Panc1 (cell line): ENCODE measurements around the gene TP63. TPM values are rescaled to one million over a fixed set of nuclear protein-coding genes. Genes with fewer than 3 reads are reported as not detected.

Source experiments
- ATAC-seq: fragments of 200-7000 bp; cut with Tn5 transposase; 2 replicates; pipeline ENCODE4 v1.9.1; 2020; ENCODE audit warnings: mild to moderate bottlenecking, moderate library complexity
- BruUV-seq: library from RNA; stranded (reverse); fragments of 400-500 nt; replicated peaks from 2 replicates; lab custom pipeline; 2021; lab: Mats Ljungman, UMichigan
- CTCF ChIA-PET: fragments of 300-600 bp; sonication (Branson Sonifier 250); formaldehyde crosslinking; loops from one replicate; lab custom pipeline; 2022; ENCODE audit warnings: antibody characterized with exemption; lab: Charles Lee
- POLR2A ChIA-PET: fragments of 300-600 bp; sonication (Branson Sonifier 250); formaldehyde crosslinking; loops from one replicate; lab custom pipeline; 2022; ENCODE audit warnings: antibody characterized with exemption; lab: Charles Lee
- DNase-seq: peaks from one replicate; pipeline ENCODE4 v3.0.0-alpha.2; 2010; ENCODE audit warnings: low read depth, low spot score
- H3K27ac ChIP-seq: 2 replicates; pipeline ENCODE4 v1.5.1; 2011; ENCODE audit warnings: mild to moderate bottlenecking, low read length, inconsistent platforms
- H3K27me3 ChIP-seq: fragments of 200-500 bp; sonication (Bioruptor generic); 2 replicates; pipeline ENCODE4 v1.6.0; 2014; ENCODE audit warnings: low read length, inconsistent platforms; ENCODE audit not compliant: control insufficient read depth, insufficient read depth
- H3K36me3 ChIP-seq: fragments of 200-500 bp; sonication (Bioruptor generic); 2 replicates; pipeline ENCODE4 v1.5.1; 2014; ENCODE audit warnings: inconsistent platforms, mild to moderate bottlenecking, low read length, moderate library complexity; ENCODE audit not compliant: control insufficient read depth, insufficient read depth
- H3K4me1 ChIP-seq: 2 replicates; pipeline ENCODE4 v1.5.1; 2011; ENCODE audit warnings: inconsistent platforms, mild to moderate bottlenecking, low read length, moderate library complexity; ENCODE audit not compliant: control insufficient read depth, insufficient read depth
- H3K4me3 ChIP-seq, 2 experiments: 2 replicates each; pipeline ENCODE4 v1.5.1; 2011 to 2012; ENCODE audit warnings: low read depth in 2 of 2, low read length in 2 of 2, mild to moderate bottlenecking in 2 of 2, inconsistent platforms in 1 of 2, moderate library complexity in 1 of 2
- H3K9me3 ChIP-seq: fragments of 200-500 bp; sonication (Bioruptor generic); 2 replicates; pipeline ENCODE4 v1.5.1; 2014; ENCODE audit warnings: low read depth, mild to moderate bottlenecking, inconsistent platforms, low read length, moderate library complexity; ENCODE audit not compliant: control insufficient read depth, insufficient read depth
- POLR2AphosphoS5 ChIP-seq: IDR thresholded peaks from 2 replicates; pipeline ENCODE4 v1.6.1; 2012; ENCODE audit warnings: mild to moderate bottlenecking, low read depth, low read length, moderate library complexity
- SIN3A ChIP-seq: IDR thresholded peaks from 2 replicates; pipeline ENCODE4 v1.6.1; 2012; ENCODE audit warnings: low read depth, mild to moderate bottlenecking, low read length, moderate library complexity, borderline replicate concordance; ENCODE audit not compliant: insufficient read depth
- TCF7L2 ChIP-seq: IDR thresholded peaks from 2 replicates; pipeline ENCODE4 v1.6.1; 2011; ENCODE audit warnings: mild to moderate bottlenecking, low read depth, low read length, inconsistent platforms
- in situ Hi-C: cut with HindIII; loops from 2 replicates; pipeline ENCODE4 v1.10.0; 2016; ENCODE audit warnings: low sequenced_read_pairs, low pct_unique_long_range_greater_than_20kb
- intact Hi-C: fragments of 100-400 bp; cut with micrococcal nuclease; formaldehyde crosslinking; loops from one replicate; pipeline ENCODE4 v1.10.0; 2022; ENCODE audit not compliant: unreplicated experiment
- total RNA-seq: library from RNA; stranded (reverse); gene quantifications from one replicate; pipeline ENCODE4 v1.2.1, GENCODE V29; 2021; ENCODE audit not compliant: unreplicated experiment
- TF ChIP-seq, protein P1 (sequence below): fragments of 450-650 bp; IDR thresholded peaks from 2 replicates; pipeline ENCODE4 v1.5.1; 2017; ENCODE audit warnings: mild to moderate bottlenecking
- TF ChIP-seq, protein P2 (sequence below), 2 experiments: IDR thresholded peaks; 2 replicates each; pipeline ENCODE4 v1.6.1; 2011 to 2012; ENCODE audit warnings: low read depth in 2 of 2, control low read depth in 1 of 2, low read length in 1 of 2, mild to moderate bottlenecking in 1 of 2, moderate library complexity in 1 of 2; ENCODE audit not compliant: insufficient read depth in 1 of 2

TP63 gene
- total RNA-seq, 1 experiment from 2014 or later = 0.51 TPM

DNA sequence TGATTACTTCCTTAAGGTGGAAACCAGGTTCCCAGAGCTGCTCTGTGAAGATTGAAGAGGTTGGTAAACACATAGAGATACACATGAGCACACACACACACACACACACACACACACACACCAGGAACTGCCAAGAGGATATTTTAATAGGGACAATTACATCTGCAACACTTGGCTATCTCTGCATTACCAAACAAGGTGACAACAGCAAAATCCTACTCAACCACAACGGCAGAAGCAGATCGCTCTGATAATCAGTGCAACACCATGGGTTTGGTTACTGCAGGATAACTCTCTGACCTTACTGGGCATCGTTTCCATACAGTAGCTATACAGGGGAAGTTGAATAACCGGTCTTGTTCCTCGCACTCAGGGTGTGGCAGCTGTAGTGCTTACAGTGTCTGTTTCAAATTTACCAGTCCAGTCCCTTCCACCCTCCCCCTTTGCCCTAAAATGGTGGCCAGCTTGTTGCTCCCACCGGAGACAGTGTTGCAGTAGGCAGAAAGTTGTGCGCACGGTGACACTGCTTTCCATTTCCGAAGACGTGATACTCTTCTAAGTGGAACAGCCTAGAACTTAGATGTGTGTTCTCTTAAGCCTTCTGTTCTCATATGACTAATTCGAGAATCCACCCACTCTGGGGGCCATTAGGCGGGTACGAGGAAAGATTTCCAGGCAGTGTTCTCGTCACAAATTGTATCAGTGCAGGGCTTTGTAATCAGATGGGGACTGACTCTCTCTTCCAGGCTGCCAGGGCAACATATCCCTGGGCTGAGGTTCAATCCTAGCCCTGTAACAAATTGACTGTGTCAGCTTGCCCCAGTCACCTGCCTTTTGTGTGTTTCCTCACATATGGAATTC, 313.3 kb downstream of the TP63 start:
- H3K4me1 ChIP-seq = peaks cover 5% of the 10 kb centered on the region
- TF ChIP-seq, protein P1, sequence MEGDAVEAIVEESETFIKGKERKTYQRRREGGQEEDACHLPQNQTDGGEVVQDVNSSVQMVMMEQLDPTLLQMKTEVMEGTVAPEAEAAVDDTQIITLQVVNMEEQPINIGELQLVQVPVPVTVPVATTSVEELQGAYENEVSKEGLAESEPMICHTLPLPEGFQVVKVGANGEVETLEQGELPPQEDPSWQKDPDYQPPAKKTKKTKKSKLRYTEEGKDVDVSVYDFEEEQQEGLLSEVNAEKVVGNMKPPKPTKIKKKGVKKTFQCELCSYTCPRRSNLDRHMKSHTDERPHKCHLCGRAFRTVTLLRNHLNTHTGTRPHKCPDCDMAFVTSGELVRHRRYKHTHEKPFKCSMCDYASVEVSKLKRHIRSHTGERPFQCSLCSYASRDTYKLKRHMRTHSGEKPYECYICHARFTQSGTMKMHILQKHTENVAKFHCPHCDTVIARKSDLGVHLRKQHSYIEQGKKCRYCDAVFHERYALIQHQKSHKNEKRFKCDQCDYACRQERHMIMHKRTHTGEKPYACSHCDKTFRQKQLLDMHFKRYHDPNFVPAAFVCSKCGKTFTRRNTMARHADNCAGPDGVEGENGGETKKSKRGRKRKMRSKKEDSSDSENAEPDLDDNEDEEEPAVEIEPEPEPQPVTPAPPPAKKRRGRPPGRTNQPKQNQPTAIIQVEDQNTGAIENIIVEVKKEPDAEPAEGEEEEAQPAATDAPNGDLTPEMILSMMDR = no peak
- TF ChIP-seq SIN3A (no peak), TCF7L2 (no peak), POLR2AphosphoS5 (no peak)
- TF ChIP-seq, protein P2, sequence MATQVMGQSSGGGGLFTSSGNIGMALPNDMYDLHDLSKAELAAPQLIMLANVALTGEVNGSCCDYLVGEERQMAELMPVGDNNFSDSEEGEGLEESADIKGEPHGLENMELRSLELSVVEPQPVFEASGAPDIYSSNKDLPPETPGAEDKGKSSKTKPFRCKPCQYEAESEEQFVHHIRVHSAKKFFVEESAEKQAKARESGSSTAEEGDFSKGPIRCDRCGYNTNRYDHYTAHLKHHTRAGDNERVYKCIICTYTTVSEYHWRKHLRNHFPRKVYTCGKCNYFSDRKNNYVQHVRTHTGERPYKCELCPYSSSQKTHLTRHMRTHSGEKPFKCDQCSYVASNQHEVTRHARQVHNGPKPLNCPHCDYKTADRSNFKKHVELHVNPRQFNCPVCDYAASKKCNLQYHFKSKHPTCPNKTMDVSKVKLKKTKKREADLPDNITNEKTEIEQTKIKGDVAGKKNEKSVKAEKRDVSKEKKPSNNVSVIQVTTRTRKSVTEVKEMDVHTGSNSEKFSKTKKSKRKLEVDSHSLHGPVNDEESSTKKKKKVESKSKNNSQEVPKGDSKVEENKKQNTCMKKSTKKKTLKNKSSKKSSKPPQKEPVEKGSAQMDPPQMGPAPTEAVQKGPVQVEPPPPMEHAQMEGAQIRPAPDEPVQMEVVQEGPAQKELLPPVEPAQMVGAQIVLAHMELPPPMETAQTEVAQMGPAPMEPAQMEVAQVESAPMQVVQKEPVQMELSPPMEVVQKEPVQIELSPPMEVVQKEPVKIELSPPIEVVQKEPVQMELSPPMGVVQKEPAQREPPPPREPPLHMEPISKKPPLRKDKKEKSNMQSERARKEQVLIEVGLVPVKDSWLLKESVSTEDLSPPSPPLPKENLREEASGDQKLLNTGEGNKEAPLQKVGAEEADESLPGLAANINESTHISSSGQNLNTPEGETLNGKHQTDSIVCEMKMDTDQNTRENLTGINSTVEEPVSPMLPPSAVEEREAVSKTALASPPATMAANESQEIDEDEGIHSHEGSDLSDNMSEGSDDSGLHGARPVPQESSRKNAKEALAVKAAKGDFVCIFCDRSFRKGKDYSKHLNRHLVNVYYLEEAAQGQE (IDR thresholded peaks at IDR 0.05; ENCODE audit: insufficient read depth in 1 of 2, low read depth in 2 of 2, low read length in 1 of 2) = no peak
- in situ Hi-C loops = no loop called here

DNA sequence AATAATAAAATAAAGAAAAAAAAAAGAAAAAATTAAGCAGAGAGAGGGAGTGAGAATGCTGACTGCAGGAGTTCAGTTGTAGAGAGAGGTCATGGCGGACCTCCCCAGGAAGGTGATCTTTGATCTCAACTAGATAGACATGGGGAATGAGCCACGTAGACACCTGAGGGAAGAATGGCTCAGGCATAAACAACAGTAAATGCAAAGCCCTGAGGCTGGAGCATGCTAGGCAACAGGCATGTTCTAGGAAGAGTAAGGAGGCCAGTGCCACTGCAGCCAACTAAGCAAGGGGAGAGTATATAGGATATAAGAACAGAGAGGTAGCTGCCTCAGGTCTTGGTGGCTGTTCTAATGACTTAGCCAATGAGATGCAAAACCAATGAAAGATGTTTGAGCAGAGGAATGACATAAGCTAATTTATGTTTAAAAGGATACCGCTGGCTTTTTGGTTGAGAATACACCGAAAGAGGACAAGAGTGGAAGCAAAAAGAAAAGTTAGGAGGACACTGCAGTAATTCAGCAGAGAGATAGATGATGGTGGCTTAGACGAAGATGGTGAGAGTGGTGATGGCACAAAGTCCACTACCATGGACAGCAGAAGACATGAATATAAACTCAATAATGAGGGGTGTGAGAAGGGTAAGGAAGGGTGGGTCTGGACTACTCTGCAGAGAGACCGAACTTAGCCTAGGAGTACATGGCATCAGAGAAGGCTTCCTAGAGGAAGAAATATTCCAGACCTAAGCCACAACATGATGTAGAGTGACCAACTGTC, 314.9 kb downstream of the TP63 start:
- DNase-seq = no peak
- Histone ChIP-seq H3K4me1 (peaks cover 5% of the 10 kb centered on the region), H3K27ac (no peak overlapping the region), H3K36me3 (no peaks in the 10 kb centered on the region), H3K9me3 (no peaks in the 10 kb centered on the region), H3K27me3 (no peaks in the 10 kb centered on the region), H3K4me3 (no peak overlapping the region)
- POLR2A ChIA-PET = no interaction called here
- intact Hi-C loops = loop anchor here (10.0 kb wide), 1 partner anchor 151 kb away; no protein-coding TSS in a partner anchor
- in situ Hi-C loops = no loop called here
- TF ChIP-seq, protein P2 (IDR thresholded peaks at IDR 0.05; ENCODE audit: insufficient read depth in 1 of 2, low read depth in 2 of 2, low read length in 1 of 2) = peak in 1 of 2 experiments; percentile 74; a peak in 2 of 4 replicates
- no peak for TF ChIP-seq TCF7L2
- ATAC-seq = no peak
- no TSS peak for BruUV-seq
- CTCF ChIA-PET = interaction anchor here (0.6 kb wide), 2 partner anchors 49 to 499 kb away, joined by 4 to 9 read pairs; no protein-coding TSS in a partner anchor

More for the DNA sequence above, 313.3 kb downstream of the TP63 start:
- DNase-seq (no peak), ATAC-seq (no peak)
- Histone ChIP-seq H3K36me3 (no peaks in the 10 kb centered on the region), H3K27ac (no peak overlapping the region), H3K4me3 (no peak overlapping the region), H3K9me3 (no peaks in the 10 kb centered on the region), H3K27me3 (no peaks in the 10 kb centered on the region)
- ChIA-PET CTCF (no interaction called here), POLR2A (interaction anchor here (0.6 kb wide), 1 partner anchor 449 kb away, joined by 10 read pairs; no protein-coding TSS in a partner anchor)
- intact Hi-C loops = loop anchor here (10.0 kb wide), 1 partner anchor 150 kb away; no protein-coding TSS in a partner anchor
- no TSS peak for BruUV-seq
